Endodermal cell (in vitro differentiated cells): ENCODE results near the gene POU2AF2. TPM values are rescaled to one million over a fixed set of nuclear protein-coding genes. Genes with fewer than 3 reads are reported as not detected.

Source experiments
- DNase-seq: peaks from one replicate; pipeline ENCODE4 v3.0.0-alpha.2; 2017
- H3K27ac ChIP-seq: 2 replicates; pipeline ENCODE4 v1.5.1; 2013; ENCODE audit warnings: mild to moderate bottlenecking, low read depth, low read length, moderate library complexity
- H3K27me3 ChIP-seq: 2 replicates; pipeline ENCODE4 v1.6.1; 2013; ENCODE audit warnings: mild to moderate bottlenecking, low read length, moderate library complexity; ENCODE audit not compliant: insufficient read depth, control insufficient read depth, poor library complexity, severe bottlenecking
- H3K36me3 ChIP-seq: 2 replicates; pipeline ENCODE4 v1.7.0; 2013; ENCODE audit warnings: mild to moderate bottlenecking, low read length, moderate library complexity; ENCODE audit not compliant: control insufficient read depth, insufficient read depth
- H3K4me1 ChIP-seq: one replicate; pipeline ENCODE4 v1.7.0; 2013; ENCODE audit warnings: low read length; ENCODE audit not compliant: control insufficient read depth, insufficient read depth
- H3K4me3 ChIP-seq: 2 replicates; pipeline ENCODE4 v1.5.1; 2013; ENCODE audit warnings: mild to moderate bottlenecking, low read length, moderate library complexity
- H3K9ac ChIP-seq: 2 replicates; pipeline ENCODE4 v1.6.1; 2013; ENCODE audit warnings: mild to moderate bottlenecking, low read length, moderate library complexity; ENCODE audit not compliant: poor library complexity, severe bottlenecking; ENCODE audit errors: extremely low read depth
- H3K9me3 ChIP-seq: 2 replicates; pipeline ENCODE4 v1.6.1; 2013; ENCODE audit warnings: mild to moderate bottlenecking, low read length, moderate library complexity; ENCODE audit not compliant: control insufficient read depth
- H3K27ac Mint-ChIP-seq: 2 replicates; pipeline ENCODE4 v1.8.0; 2020; ENCODE audit warnings: mixed read lengths
- H3K27me3 Mint-ChIP-seq: 2 replicates; pipeline ENCODE4 v1.8.0; 2021; ENCODE audit warnings: mild to moderate bottlenecking, mixed read lengths; ENCODE audit not compliant: insufficient read depth
- H3K36me3 Mint-ChIP-seq: 2 replicates; pipeline ENCODE4 v1.8.0; 2020; ENCODE audit warnings: low read depth, mixed read lengths
- H3K4me1 Mint-ChIP-seq: 2 replicates; pipeline ENCODE4 v1.8.0; 2020; ENCODE audit warnings: mixed read lengths
- H3K4me3 Mint-ChIP-seq: 2 replicates; pipeline ENCODE4 v1.8.0; 2020; ENCODE audit warnings: mild to moderate bottlenecking, moderate library complexity, mixed read lengths
- H3K9me3 Mint-ChIP-seq: 2 replicates; pipeline ENCODE4 v1.8.0; 2020; ENCODE audit warnings: mild to moderate bottlenecking, mixed read lengths
- WGBS, 2 experiments: methylation state at CpG; one replicate each; pipeline versions ENCODE4 v1.1.5 to v1.1.7; 2013; ENCODE audit warnings: missing lambda C conversion rate in 2 of 2, mixed read lengths in 1 of 2; ENCODE audit not compliant: insufficient coverage in 1 of 2, insufficient read length in 1 of 2; 5-methylcytosine and 5-hydroxymethylcytosine counted together
- total RNA-seq, 2 donors: library from RNA; stranded (reverse); fragmentation: NEBNext Ultra II Directional in 1 of 2; extraction: Animal tissue kit (Norgen Biotek cat#: 25700) in 1 of 2; gene quantifications; 2 replicates in 1 of 2; 3 replicates in 1 of 2; pipeline ENCODE4 v1.2.1, GENCODE V29; 2021
- TF ChIP-seq, protein P1 (sequence below): fragments of 200-600 bp; sonication (generic); conservative IDR thresholded peaks from 2 replicates; pipeline ENCODE4 v1.5.0; 2021; ENCODE audit warnings: antibody characterized with exemption, mild to moderate bottlenecking

POU2AF2 gene
- total RNA-seq, 2 donors from 2014 or later: not detected

GRCh38 chr11:111296196-111296595 lies 50.7 kb downstream of the POU2AF2 start:
- Mint-ChIP-seq H3K27me3 (peaks cover 59% of the 10 kb centered on the region), H3K36me3 (no peaks in the 10 kb centered on the region), H3K4me3 (no peak overlapping the region), H3K4me1 (peaks cover 8% of the 10 kb centered on the region), H3K9me3 (peaks cover 2% of the 10 kb centered on the region), H3K27ac (no peak overlapping the region)
- Histone ChIP-seq H3K4me1 (no peaks in the 10 kb centered on the region), H3K27me3 (peaks cover 66% of the 10 kb centered on the region), H3K27ac (no peak overlapping the region), H3K36me3 (no peaks in the 10 kb centered on the region), H3K4me3 (no peak overlapping the region), H3K9me3 (no peaks in the 10 kb centered on the region), H3K9ac (no peak overlapping the region)
- 83 to 100% methylated on average over 1 to 3 of the region's 3 CpGs for WGBS, 2 experiments
- DNase-seq: no peak
- TF ChIP-seq, protein P1, sequence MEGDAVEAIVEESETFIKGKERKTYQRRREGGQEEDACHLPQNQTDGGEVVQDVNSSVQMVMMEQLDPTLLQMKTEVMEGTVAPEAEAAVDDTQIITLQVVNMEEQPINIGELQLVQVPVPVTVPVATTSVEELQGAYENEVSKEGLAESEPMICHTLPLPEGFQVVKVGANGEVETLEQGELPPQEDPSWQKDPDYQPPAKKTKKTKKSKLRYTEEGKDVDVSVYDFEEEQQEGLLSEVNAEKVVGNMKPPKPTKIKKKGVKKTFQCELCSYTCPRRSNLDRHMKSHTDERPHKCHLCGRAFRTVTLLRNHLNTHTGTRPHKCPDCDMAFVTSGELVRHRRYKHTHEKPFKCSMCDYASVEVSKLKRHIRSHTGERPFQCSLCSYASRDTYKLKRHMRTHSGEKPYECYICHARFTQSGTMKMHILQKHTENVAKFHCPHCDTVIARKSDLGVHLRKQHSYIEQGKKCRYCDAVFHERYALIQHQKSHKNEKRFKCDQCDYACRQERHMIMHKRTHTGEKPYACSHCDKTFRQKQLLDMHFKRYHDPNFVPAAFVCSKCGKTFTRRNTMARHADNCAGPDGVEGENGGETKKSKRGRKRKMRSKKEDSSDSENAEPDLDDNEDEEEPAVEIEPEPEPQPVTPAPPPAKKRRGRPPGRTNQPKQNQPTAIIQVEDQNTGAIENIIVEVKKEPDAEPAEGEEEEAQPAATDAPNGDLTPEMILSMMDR: no peak

GRCh38 chr11:111297696-111298095 lies 52.2 kb downstream of the POU2AF2 start:
- Mint-ChIP-seq H3K4me3 (peak overlapping the region; percentile 60), H3K27me3 (peaks cover 71% of the 10 kb centered on the region), H3K9me3 (no peaks in the 10 kb centered on the region), H3K4me1 (peaks cover 8% of the 10 kb centered on the region), H3K27ac (no peak overlapping the region), H3K36me3 (no peaks in the 10 kb centered on the region)
- TF ChIP-seq, protein P1: no peak
- no peaks in the 10 kb centered on the region for H3K36me3 ChIP-seq
- WGBS, 2 experiments: 88 to 100% methylated on average over 4 to 10 of the region's 10 CpGs
- no peaks in the 10 kb centered on the region for H3K9me3 ChIP-seq
- H3K27ac ChIP-seq: no peak overlapping the region
- H3K9ac ChIP-seq: no peak overlapping the region
- no peaks in the 10 kb centered on the region for H3K4me1 ChIP-seq
- peaks cover 81% of the 10 kb centered on the region for H3K27me3 ChIP-seq
- DNase-seq: peak; percentile 62
- no peak overlapping the region for H3K4me3 ChIP-seq

DNA sequence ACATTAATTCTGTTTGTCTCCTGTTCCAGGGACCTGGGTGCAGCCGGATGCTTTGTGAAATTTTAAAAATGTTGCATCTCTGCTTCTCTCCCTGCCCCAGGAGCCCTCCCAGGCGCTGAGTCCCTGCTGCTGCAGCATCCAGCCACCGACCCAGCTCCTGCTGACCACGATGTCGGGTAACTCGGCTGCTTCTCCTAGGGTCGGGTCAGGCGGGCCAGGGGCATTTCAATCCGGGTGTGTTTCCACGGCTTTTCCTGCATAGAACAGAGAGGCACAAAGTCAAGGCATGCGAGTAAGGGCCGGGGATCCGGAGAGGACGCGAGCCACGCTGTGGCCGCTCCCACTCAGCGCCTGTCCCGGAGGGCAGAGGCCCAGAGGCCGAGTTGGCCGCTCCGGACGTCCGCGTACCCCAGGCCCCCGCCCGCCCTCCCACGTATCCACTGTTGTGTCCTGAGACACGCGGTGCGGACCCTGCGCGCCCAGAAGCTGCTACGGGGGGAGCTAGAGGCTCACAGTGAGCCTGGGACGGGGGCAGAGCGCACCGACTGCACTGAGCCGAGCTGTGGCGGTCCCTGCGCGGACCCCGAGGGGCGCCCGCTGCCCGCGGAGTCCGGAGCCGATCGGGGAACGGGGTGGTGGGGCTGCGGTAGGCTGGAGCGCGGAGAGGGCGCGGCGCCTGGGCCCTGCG lies 53.0 kb downstream of the POU2AF2 start, which contains the start of gene POU2AF3:
TSS of gene POU2AF3 (plus strand) at position 134 of the 688 bp plus-strand sequence. CDS start at position 170, 36 bp downstream.
- DNase-seq: no peak
- peak within 1 kb of the TSS; percentile 60 for H3K4me3 Mint-ChIP-seq
- no peak within 1 kb of the TSS for H3K27ac Mint-ChIP-seq
- Histone ChIP-seq H3K27me3 (peaks cover 79% of the 10 kb centered on the region), H3K4me1 (no peaks in the 10 kb centered on the region), H3K9ac (no peak within 1 kb of the TSS), H3K9me3 (no peaks in the 10 kb centered on the region), H3K4me3 (peak within 1 kb of the TSS; percentile 74), H3K36me3 (no peaks in the 10 kb centered on the region), H3K27ac (no peak within 1 kb of the TSS)
- TF ChIP-seq, protein P1: no peak
- H3K36me3 Mint-ChIP-seq: no peaks in the 10 kb centered on the region
- no peaks in the 10 kb centered on the region for H3K9me3 Mint-ChIP-seq
- 10 to 13% methylated on average over 25 to 57 of the region's 57 CpGs for WGBS, 2 experiments
- peaks cover 11% of the 10 kb centered on the region for H3K4me1 Mint-ChIP-seq
- peaks cover 75% of the 10 kb centered on the region for H3K27me3 Mint-ChIP-seq
